SW480 (cell line): ENCODE measurements around the gene LRIG3.
"Not testable (repeated sequence)": the region's sequence is repeated elsewhere in the genome, so short reads cannot be mapped to it uniquely, and the experiment has no call there.

ENCODE experiments used
- DNase-seq: peaks from one replicate; pipeline ENCODE4 v3.0.0-alpha.2; 2016; ENCODE audit warnings: low spot score

Gene LRIG3

GRCh38 chr12:58920102-58920960, at the start of gene LRIG3:
Gene LRIG3, minus strand, starts transcription at chr12:58920504. Its CDS starts 269 bp downstream, at chr12:58920235.
- DNase-seq: peak; percentile 56

- DNase-seq: no peak
Observed at GRCh38 chr12:58969237-58969636, 48.9 kb upstream of the LRIG3 start.

GRCh38 chr12:58967561-58967960, 47.3 kb upstream of the LRIG3 start:
- DNase-seq: no peak

GRCh38 chr12:58966939-58967338, 46.6 kb upstream of the LRIG3 start:
- DNase-seq: no peak

GRCh38 chr12:58965568-58965967, 45.3 kb upstream of the LRIG3 start:
- DNase-seq: no peak

GRCh38 chr12:58963844-58964243, 43.5 kb upstream of the LRIG3 start:
- no peak for DNase-seq

GRCh38 chr12:58961906-58962305, 41.6 kb upstream of the LRIG3 start:
- DNase-seq: no peak

- DNase-seq: no peak
Observed at GRCh38 chr12:58961166-58961565, 40.9 kb upstream of the LRIG3 start.

- DNase-seq: no peak
Observed at GRCh38 chr12:58959639-58960300, 39.5 kb upstream of the LRIG3 start.

- DNase-seq: no peak
Observed at GRCh38 chr12:58957298-58957697, 37.0 kb upstream of the LRIG3 start.

- DNase-seq: no peak
Observed at GRCh38 chr12:58955849-58956248, 35.5 kb upstream of the LRIG3 start.

- DNase-seq: no peak
Observed at GRCh38 chr12:58954002-58954401, 33.7 kb upstream of the LRIG3 start.

GRCh38 chr12:58950739-58951100, 30.4 kb upstream of the LRIG3 start:
- no peak for DNase-seq

GRCh38 chr12:58949954-58950738, 29.8 kb upstream of the LRIG3 start:
- DNase-seq: not testable (repeated sequence)

- DNase-seq: no peak
Observed at GRCh38 chr12:58943079-58943478, 22.8 kb upstream of the LRIG3 start.

- no peak for DNase-seq
Observed at GRCh38 chr12:58942345-58942744, 22.0 kb upstream of the LRIG3 start.

GRCh38 chr12:58939399-58940100, 19.2 kb upstream of the LRIG3 start:
- no peak for DNase-seq

- DNase-seq: no peak
Observed at GRCh38 chr12:58938440-58938839, 18.1 kb upstream of the LRIG3 start.

- no peak for DNase-seq
Observed at GRCh38 chr12:58934528-58934927, 14.2 kb upstream of the LRIG3 start.

GRCh38 chr12:58932806-58933681, 12.7 kb upstream of the LRIG3 start:
- DNase-seq: no peak

- DNase-seq: no peak
Observed at GRCh38 chr12:58931518-58931917, 11.2 kb upstream of the LRIG3 start.
